ENCODE measurements around the gene TLK2. TPM values are rescaled to one million over a fixed set of nuclear protein-coding genes. Genes with fewer than 3 reads are reported as not detected.

Gene TLK2
- total RNA-seq, 2 experiments from 2014 or later = 36.6 to 58.9 TPM

DNA sequence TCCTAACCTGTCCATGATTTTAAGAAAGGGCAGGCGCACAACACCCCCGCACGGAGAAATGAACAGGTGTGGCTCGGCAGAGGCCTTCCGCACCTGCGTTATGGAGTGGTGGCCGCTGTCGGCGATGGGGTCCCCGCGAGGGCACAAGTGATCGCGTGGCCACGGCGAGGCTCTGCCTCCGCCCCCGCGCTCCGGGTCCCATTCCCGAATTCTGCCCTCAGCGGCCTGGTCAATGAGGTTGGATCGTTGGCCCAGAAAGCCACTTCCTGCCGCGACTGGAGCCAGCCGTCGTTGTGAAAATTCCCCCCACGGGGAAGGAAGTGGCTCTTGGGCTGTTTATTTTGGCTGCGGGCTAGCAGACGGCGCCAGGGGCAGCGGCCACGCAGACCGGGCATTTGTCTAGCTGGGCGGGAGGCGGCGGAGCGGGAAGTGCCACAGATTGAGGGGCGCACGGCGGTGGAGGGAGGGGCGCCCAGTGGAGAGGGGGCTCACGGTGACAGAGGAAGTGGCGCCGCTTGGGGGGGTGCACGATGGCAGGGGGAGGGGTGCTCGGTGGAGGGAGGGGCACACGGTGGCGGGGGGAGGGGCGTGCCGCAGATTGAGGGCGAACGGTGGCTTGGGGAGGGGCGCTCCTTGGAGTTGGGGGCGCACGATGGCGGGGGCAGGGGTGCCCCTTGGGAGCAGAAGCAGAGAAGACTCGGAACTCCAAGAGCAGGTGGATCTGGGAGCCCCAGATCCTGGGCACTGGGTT is 173.8 kb downstream of the TLK2 start:
- H3K79me2 ChIP-seq (ENCODE audit: insufficient read depth, low read depth, low read length) = no peaks in the 10 kb centered on the region
- CTCF ChIA-PET (ENCODE audit: unreplicated experiment) = no interaction called here
- no peaks in the 10 kb centered on the region for H4K20me1 ChIP-seq (ENCODE audit: insufficient read depth, low read length)
- BruUV-seq (replicated peaks) = no TSS peak
- H3K4me3 ChIP-seq (ENCODE audit: low read depth, low read length, poor library complexity, severe bottlenecking) = no peak overlapping the region
- TF ChIP-seq, protein P1, sequence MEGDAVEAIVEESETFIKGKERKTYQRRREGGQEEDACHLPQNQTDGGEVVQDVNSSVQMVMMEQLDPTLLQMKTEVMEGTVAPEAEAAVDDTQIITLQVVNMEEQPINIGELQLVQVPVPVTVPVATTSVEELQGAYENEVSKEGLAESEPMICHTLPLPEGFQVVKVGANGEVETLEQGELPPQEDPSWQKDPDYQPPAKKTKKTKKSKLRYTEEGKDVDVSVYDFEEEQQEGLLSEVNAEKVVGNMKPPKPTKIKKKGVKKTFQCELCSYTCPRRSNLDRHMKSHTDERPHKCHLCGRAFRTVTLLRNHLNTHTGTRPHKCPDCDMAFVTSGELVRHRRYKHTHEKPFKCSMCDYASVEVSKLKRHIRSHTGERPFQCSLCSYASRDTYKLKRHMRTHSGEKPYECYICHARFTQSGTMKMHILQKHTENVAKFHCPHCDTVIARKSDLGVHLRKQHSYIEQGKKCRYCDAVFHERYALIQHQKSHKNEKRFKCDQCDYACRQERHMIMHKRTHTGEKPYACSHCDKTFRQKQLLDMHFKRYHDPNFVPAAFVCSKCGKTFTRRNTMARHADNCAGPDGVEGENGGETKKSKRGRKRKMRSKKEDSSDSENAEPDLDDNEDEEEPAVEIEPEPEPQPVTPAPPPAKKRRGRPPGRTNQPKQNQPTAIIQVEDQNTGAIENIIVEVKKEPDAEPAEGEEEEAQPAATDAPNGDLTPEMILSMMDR (conservative IDR thresholded peaks at IDR 0.05; ENCODE audit: low read length) = no peak
- no peak for TF ChIP-seq EZH2phosphoT487 (IDR thresholded peaks at IDR 0.05; ENCODE audit: borderline replicate concordance, low read depth, low read length)
- H2AFZ ChIP-seq (ENCODE audit: low read length) = no peak overlapping the region
- H3K4me1 ChIP-seq (ENCODE audit: insufficient read depth, low read length, poor library complexity, severe bottlenecking) = no peaks in the 10 kb centered on the region
- H3K27ac ChIP-seq (ENCODE audit: low read depth, low read length, poor library complexity, severe bottlenecking) = no peak overlapping the region
- intact Hi-C loops (cut with micrococcal nuclease; ENCODE audit: unreplicated experiment) = no loop called here
- no peaks in the 10 kb centered on the region for H3K36me3 ChIP-seq (ENCODE audit: insufficient read depth, low read length)
- H3K9me2 ChIP-seq (ENCODE audit: insufficient read depth, low read length) = no peaks in the 10 kb centered on the region
- H3K4me2 ChIP-seq (ENCODE audit: low read length) = peak overlapping the region; percentile 33; the same call in 1 of the 2 replicates
- DNase-seq (ENCODE audit: low spot score) = no peak
- no peaks in the 10 kb centered on the region for H3K9me3 ChIP-seq (ENCODE audit: low read length)
- POLR2A ChIA-PET = no interaction called here

DNA sequence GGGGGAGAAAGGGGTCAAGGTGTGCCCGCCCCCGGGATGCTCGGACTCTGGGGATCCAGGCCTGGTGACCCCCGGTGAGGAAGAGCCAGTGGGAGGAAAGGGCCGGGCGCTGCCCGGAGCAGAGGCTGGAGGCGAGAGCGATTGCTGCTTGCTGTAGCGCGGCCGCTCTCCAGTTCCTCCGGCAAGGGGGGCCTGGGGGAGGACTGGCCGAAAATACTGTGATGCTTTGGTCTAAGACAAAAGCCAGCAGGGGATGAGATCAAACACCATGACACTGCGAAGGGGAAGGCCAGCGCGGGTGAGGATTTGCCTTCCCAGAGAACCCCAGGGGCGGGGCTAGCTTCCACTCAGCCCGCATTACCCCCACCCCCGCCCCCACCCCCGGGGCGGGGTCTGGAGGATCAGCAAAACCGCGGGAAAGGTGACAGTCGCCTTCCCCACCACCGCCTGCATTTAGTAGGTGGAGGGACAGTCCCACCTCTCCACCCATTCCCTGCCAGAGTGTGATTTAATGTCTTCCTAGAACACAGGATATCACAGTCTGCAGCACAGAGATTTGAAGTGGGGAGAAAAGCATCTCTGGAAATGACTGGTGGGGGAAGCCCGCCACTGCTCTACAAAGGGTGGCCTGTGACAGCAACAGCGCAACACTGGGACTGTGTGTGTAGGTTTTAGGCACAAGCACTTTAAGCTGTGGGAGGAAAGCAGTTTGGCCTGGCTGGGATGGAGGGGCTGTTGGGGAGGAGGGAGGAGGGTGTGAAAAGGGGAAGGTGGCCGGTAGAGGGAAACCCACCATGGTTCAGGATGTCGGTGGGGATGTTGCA is 174.6 kb downstream of the TLK2 start:
- Histone ChIP-seq H3K79me2 (ENCODE audit: insufficient read depth, low read depth, low read length) (no peaks in the 10 kb centered on the region), H3K9me3 (ENCODE audit: low read length) (no peaks in the 10 kb centered on the region), H3K27ac (ENCODE audit: low read depth, low read length, poor library complexity, severe bottlenecking) (no peak overlapping the region), H3K4me1 (ENCODE audit: insufficient read depth, low read length, poor library complexity, severe bottlenecking) (no peaks in the 10 kb centered on the region), H2AFZ (ENCODE audit: low read length) (no peak overlapping the region), H4K20me1 (ENCODE audit: insufficient read depth, low read length) (no peaks in the 10 kb centered on the region), H3K4me2 (ENCODE audit: low read length) (peak overlapping the region; percentile 33; the same call in 1 of the 2 replicates), H3K4me3 (ENCODE audit: low read depth, low read length, poor library complexity, severe bottlenecking) (no peak overlapping the region), H3K36me3 (ENCODE audit: insufficient read depth, low read length) (no peaks in the 10 kb centered on the region), H3K9me2 (ENCODE audit: insufficient read depth, low read length) (no peaks in the 10 kb centered on the region)
- ChIA-PET CTCF (ENCODE audit: unreplicated experiment) (no interaction called here), POLR2A (no interaction called here)
- no peak for DNase-seq (ENCODE audit: low spot score)
- intact Hi-C loops (cut with micrococcal nuclease; ENCODE audit: unreplicated experiment) = no loop called here
- no TSS peak for BruUV-seq (replicated peaks)
- TF ChIP-seq, protein P1 (conservative IDR thresholded peaks at IDR 0.05; ENCODE audit: low read length) = no peak
- TF ChIP-seq EZH2phosphoT487 (IDR thresholded peaks at IDR 0.05; ENCODE audit: borderline replicate concordance, low read depth, low read length) = no peak

All from OCI-LY7 (cell line).